Activated T-helper 2 cell treated with anti-CD3 and anti-CD28 coated beads, Interferon-gamma antibody, Interleukin-2, Interleukin-4, amounts not matched to agents 10 μg/mL and 5 μg/mL and 100 μg/mL, durations not matched to agents 14 hours and 24 hours and 36 hours (primary cell): ENCODE results near the gene NTM. TPM values are rescaled to one million over a fixed set of nuclear protein-coding genes. Genes with fewer than 3 reads are reported as not detected.

ENCODE experiments used
- DNase-seq: peaks from one replicate; pipeline ENCODE4 v3.0.0; 2021; ENCODE audit warnings: low spot score
- H3K27ac Mint-ChIP-seq: one replicate; pipeline ENCODE4 v1.8.0; 2021; ENCODE audit warnings: mixed read lengths
- H3K27me3 Mint-ChIP-seq: one replicate; pipeline ENCODE4 v1.8.0; 2021; ENCODE audit warnings: low read depth, mixed read lengths
- H3K36me3 Mint-ChIP-seq: one replicate; pipeline ENCODE4 v1.8.0; 2021; ENCODE audit warnings: low read depth, mixed read lengths
- H3K4me1 Mint-ChIP-seq: one replicate; pipeline ENCODE4 v1.8.0; 2021; ENCODE audit warnings: low read depth, mixed read lengths
- H3K4me3 Mint-ChIP-seq: one replicate; pipeline ENCODE4 v1.8.0; 2021; ENCODE audit warnings: low read depth, mild to moderate bottlenecking, moderate library complexity, mixed read lengths
- H3K9me3 Mint-ChIP-seq: one replicate; pipeline ENCODE4 v1.8.0; 2021; ENCODE audit warnings: mixed read lengths
- intact Hi-C: fragments of 100-400 bp; cut with micrococcal nuclease; formaldehyde crosslinking; loops from one replicate; pipeline ENCODE4 v1.15.1; 2023
- total RNA-seq: library from RNA; stranded (reverse); gene quantifications from 2 replicates; pipeline ENCODE4 v1.2.3, GENCODE V29; 2022

Gene NTM
- total RNA-seq, 1 donor from 2014 or later, result not detected

DNA sequence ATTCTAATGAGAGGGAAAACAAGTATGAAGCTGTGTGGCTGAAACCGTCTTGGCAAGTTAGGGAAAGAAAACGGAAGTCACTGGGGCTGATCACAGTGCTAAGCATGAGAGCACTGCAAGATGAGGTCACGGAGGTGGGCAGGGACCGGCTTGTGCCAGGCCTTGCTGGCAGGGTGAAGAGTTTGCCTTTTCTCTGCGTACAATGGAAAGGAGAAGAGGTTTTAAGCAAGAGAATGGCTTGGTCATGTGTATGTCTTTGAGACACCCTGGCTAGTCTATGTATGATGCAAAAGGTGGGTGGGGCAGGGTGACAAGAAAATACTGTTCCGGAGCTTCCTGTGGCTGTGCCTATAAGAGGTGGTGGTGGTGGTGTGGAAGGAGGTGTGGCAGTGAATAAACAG lies 567.9 kb downstream of the NTM start:
- H3K36me3 Mint-ChIP-seq, result no peaks in the 10 kb centered on the region

DNA sequence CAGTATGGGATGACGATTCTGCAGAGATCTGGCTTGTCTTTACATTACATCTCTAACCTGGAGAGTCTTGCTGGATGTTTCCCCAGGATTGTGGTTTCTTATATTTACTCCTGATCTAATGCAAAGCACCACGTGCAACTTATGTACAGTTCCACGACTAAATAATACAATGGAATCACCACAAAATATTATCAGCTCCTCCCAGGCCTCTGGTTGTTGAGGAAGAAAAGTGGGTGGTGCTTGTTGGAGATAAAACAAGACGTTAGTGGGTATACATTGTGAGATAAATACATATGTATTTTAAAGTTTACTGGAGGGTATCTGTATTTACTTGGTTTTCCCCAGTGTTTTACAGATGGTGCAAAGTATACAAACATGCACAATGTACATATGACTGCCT lies 569.7 kb downstream of the NTM start:
- no peaks in the 10 kb centered on the region for H3K36me3 Mint-ChIP-seq
- intact Hi-C loops, result no loop called here

More for the DNA sequence above, 567.9 kb downstream of the NTM start:
- no peaks in the 10 kb centered on the region for H3K4me1 Mint-ChIP-seq
- H3K27ac Mint-ChIP-seq, result no peak overlapping the region
- no peak for DNase-seq
- H3K9me3 Mint-ChIP-seq, result no peaks in the 10 kb centered on the region
- intact Hi-C loops, result no loop called here
- H3K4me3 Mint-ChIP-seq, result no peak overlapping the region
- no peaks in the 10 kb centered on the region for H3K27me3 Mint-ChIP-seq

DNA sequence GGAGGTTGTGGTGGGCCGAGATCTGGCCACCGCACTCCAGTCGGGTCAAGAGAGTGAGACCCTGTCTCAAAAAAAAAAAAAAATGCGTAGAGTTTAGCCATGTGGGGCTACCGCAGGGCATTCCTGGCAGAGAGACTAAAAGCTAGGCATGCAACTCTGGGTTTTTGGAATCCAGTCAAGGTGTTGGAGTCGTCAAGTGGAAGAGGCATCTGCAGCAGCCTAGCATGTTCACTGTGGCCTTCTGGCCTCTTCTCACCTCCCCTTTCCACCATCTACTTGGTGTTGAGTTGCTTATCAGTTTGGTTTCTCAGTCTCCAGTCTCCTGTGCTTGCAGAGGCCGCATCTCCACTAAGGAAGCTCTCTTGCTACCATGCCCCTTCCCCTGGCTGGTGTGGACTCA lies 572.5 kb downstream of the NTM start:
- H3K9me3 Mint-ChIP-seq, result no peaks in the 10 kb centered on the region
- intact Hi-C loops, result no loop called here
- H3K4me3 Mint-ChIP-seq, result no peak overlapping the region
- DNase-seq, result no peak
- H3K27ac Mint-ChIP-seq, result no peak overlapping the region
- no peaks in the 10 kb centered on the region for H3K36me3 Mint-ChIP-seq
- no peaks in the 10 kb centered on the region for H3K4me1 Mint-ChIP-seq
- H3K27me3 Mint-ChIP-seq, result no peaks in the 10 kb centered on the region

More for the DNA sequence above, 569.7 kb downstream of the NTM start:
- Mint-ChIP-seq H3K4me3 (no peak overlapping the region), H3K27me3 (no peaks in the 10 kb centered on the region), H3K4me1 (no peaks in the 10 kb centered on the region), H3K27ac (no peak overlapping the region), H3K9me3 (no peaks in the 10 kb centered on the region)
- DNase-seq, result no peak

DNA sequence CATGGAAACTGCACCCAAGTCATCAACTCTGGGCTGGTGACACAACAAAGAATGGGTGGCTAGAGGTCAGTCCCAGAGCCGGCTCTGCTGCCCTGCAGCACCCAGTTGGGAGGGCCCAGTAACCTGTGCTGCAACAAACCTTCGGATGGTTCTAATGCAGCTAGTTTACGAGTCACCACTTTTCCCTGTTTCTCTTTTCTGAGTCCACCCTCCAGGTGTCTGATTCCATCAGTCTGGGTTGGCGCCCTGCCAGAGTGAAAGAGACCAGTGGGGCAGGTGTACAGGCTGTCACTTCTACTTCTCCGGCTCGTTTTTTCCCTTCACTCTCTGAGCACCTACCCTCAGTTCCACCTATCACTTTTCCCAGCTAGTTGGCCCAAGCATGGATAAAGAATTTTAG lies 572.9 kb downstream of the NTM start:
- no peak for DNase-seq
- Mint-ChIP-seq H3K27me3 (no peaks in the 10 kb centered on the region), H3K36me3 (no peaks in the 10 kb centered on the region), H3K9me3 (no peaks in the 10 kb centered on the region), H3K27ac (no peak overlapping the region), H3K4me3 (no peak overlapping the region), H3K4me1 (no peaks in the 10 kb centered on the region)
- intact Hi-C loops, result no loop called here

DNA sequence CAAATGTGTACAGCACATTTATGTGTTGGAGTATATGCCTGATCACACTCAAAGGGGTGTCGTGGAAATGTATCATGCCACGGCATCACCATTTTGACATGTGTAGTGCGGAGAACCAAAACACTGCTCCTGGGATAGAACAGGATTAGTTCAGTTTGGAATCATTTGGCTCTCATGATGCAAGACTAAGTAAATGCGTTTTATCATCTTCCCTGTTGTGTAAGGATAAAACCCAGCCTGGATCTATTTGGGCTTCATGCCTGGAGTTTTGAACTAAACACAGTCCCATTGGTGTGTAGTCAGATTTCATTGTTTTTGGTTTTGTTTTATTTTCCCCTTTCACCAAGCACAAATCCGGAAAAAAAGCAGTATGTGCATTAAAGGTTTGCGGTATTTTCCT lies 574.3 kb downstream of the NTM start:
- no peaks in the 10 kb centered on the region for H3K27me3 Mint-ChIP-seq
- H3K36me3 Mint-ChIP-seq, result no peaks in the 10 kb centered on the region
- no peaks in the 10 kb centered on the region for H3K4me1 Mint-ChIP-seq
- DNase-seq, result no peak
- no peak overlapping the region for H3K4me3 Mint-ChIP-seq
- intact Hi-C loops, result no loop called here
- H3K27ac Mint-ChIP-seq, result no peak overlapping the region
- H3K9me3 Mint-ChIP-seq, result no peaks in the 10 kb centered on the region

DNA sequence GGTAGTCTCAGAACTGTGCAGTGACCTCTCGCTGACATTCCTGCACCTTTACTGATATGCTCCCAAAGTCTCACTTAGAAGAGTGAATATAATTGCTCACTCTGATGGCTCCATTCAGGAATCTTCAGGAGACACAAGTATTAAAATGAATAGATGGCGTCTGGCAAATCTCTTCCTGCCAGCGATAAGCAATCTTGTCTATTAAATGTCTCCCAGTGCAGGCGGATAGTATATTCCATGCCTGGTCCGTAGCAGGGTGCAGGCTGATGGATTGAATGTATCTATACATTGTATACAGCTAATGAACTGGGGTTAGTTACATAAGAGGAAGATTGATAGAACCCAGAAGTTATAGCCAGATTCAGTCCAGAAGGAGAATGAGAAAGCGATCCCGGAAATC lies 575.3 kb downstream of the NTM start:
- Mint-ChIP-seq H3K36me3 (no peaks in the 10 kb centered on the region), H3K9me3 (no peaks in the 10 kb centered on the region), H3K27me3 (no peaks in the 10 kb centered on the region), H3K4me1 (no peaks in the 10 kb centered on the region), H3K27ac (no peak overlapping the region), H3K4me3 (no peak overlapping the region)
- no peak for DNase-seq
- intact Hi-C loops, result no loop called here

DNA sequence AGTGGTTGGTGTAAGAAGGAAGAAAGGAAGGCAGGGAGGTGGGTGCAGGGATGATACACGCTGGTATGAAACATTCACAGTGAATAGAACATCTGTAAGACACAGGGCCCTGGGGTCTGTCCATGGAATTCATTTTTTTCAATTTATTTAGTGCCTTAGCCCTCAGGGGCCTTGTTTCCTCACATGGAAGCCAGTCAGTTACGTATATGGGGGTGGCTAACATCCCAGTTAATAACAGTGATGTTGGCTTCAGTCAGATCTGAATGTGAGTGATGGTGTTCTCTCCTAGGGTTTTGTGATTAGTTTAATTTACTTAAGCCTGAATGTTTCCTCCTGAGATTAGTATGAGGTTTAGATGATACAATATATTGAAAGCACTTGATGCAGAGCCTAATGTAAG lies 577.1 kb downstream of the NTM start:
- no peak overlapping the region for H3K4me3 Mint-ChIP-seq
- H3K9me3 Mint-ChIP-seq, result no peaks in the 10 kb centered on the region
- no peak overlapping the region for H3K27ac Mint-ChIP-seq
- no peaks in the 10 kb centered on the region for H3K27me3 Mint-ChIP-seq
- no peaks in the 10 kb centered on the region for H3K4me1 Mint-ChIP-seq
- intact Hi-C loops, result no loop called here
- no peaks in the 10 kb centered on the region for H3K36me3 Mint-ChIP-seq
- DNase-seq, result no peak

DNA sequence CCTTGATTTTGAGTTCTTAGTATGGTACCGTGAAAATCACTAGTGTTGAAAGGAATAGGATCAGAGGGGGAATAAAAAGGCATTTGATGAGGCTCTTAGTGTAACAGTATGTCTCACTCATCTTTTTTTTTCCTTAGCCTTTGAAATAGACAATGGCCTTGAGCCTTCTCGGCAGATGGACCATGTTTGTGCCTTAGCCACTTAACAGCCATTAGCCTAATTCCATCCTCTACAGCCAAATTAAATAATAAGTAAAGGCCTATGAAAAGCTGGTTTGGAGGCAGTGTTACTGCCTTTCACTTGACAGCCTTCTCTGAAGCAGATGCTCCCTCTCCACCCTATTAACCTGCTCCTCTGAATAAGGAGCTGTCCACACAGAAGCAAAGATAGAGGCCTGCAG lies 580.7 kb downstream of the NTM start:
- no peak for DNase-seq
- no peaks in the 10 kb centered on the region for H3K27me3 Mint-ChIP-seq
- no peak overlapping the region for H3K27ac Mint-ChIP-seq
- no peak overlapping the region for H3K4me3 Mint-ChIP-seq
- no peaks in the 10 kb centered on the region for H3K36me3 Mint-ChIP-seq
- intact Hi-C loops, result no loop called here
- H3K9me3 Mint-ChIP-seq, result no peaks in the 10 kb centered on the region
- no peaks in the 10 kb centered on the region for H3K4me1 Mint-ChIP-seq

DNA sequence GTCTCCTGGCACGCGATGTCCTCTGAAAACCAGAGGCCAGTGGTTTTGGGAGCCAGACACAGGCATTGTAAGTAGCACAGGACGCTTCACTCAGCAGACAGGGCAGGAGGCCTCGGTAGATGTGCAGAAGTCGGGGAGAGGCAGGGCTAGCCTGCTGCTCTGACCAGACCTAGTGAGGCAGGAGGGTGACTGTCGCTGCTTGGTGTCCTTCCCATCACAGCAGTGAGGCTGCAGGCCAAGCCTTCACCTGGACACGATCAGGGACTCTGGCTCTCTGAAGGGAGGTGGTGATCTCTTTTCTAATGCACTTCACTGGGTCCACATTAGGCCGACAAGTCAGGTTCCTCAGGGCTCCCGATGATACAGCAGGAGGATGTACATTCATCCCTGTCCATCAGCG lies 583.7 kb downstream of the NTM start:
- intact Hi-C loops, result no loop called here
- Mint-ChIP-seq H3K36me3 (no peaks in the 10 kb centered on the region), H3K27ac (no peak overlapping the region), H3K9me3 (no peaks in the 10 kb centered on the region), H3K4me3 (no peak overlapping the region), H3K4me1 (no peaks in the 10 kb centered on the region), H3K27me3 (no peaks in the 10 kb centered on the region)
- DNase-seq, result no peak

DNA sequence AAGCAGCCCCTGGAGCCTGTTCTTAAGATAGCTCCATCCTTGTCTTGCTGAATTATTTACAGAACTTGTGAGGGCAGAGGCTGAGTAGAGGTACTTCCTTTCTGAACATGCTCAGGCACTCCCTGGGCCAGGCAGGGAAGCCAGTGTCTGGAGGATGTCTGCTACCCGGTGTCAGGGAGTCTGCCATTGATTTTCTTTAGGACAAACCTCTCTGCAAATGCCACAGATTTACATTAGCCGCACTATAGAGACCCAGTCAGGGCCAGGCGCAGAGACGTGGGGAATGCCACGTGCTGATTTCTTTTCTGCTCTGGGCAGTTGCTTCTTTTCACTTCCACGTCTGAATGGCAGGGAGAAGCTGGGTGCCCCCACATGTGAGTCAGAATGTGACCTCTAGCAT lies 585.5 kb downstream of the NTM start:
- H3K27me3 Mint-ChIP-seq, result no peaks in the 10 kb centered on the region
- H3K36me3 Mint-ChIP-seq, result no peaks in the 10 kb centered on the region
- no peaks in the 10 kb centered on the region for H3K4me1 Mint-ChIP-seq
- intact Hi-C loops, result no loop called here
- H3K9me3 Mint-ChIP-seq, result no peaks in the 10 kb centered on the region
- H3K4me3 Mint-ChIP-seq, result no peak overlapping the region
- H3K27ac Mint-ChIP-seq, result no peak overlapping the region
- DNase-seq, result no peak

DNA sequence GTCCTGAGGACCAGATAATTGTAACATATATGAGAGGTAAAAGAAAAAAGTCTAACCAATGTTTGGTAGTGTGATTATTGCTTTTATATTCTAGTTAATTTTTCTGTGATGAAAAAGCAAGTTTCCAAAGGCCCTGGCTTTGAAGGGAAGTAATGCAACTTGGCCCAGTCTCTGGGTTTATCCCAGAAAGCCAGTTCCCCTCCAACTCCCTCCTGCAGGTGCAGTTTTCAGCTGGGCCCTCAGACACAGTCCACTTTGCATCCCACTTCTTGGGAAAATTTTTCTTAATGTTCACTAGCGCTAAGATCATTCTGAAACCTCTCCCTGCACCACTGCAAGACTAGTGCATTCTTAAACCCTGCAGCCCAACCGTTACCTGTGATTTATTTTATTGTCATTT lies 586.8 kb downstream of the NTM start:
- Mint-ChIP-seq H3K4me3 (no peak overlapping the region), H3K27ac (no peak overlapping the region), H3K4me1 (no peaks in the 10 kb centered on the region), H3K36me3 (no peaks in the 10 kb centered on the region), H3K9me3 (no peaks in the 10 kb centered on the region), H3K27me3 (no peaks in the 10 kb centered on the region)
- no peak for DNase-seq
- intact Hi-C loops, result no loop called here

DNA sequence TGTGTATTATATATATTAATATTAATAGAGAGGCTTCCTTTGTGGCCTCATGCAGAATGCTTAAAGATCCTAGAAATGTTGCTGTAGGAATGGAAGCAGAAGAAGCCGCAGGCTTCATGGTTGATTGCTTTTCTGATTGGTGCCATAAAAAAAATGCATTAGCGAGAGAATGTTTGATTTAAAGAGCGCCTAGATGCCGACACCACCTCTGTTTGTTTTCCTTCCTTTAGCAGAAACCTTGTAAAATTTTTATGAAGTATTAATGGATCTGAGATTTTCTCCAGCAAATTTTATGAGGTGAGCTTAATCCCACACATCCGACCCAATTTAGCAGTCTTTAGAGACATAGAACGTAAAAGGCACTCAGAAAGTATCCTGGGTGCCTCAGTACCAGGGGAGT lies 587.5 kb downstream of the NTM start:
- H3K4me3 Mint-ChIP-seq, result no peak overlapping the region
- no peaks in the 10 kb centered on the region for H3K36me3 Mint-ChIP-seq
- intact Hi-C loops, result no loop called here
- no peaks in the 10 kb centered on the region for H3K4me1 Mint-ChIP-seq
- H3K27ac Mint-ChIP-seq, result no peak overlapping the region
- DNase-seq, result no peak
- H3K9me3 Mint-ChIP-seq, result no peaks in the 10 kb centered on the region
- no peaks in the 10 kb centered on the region for H3K27me3 Mint-ChIP-seq

DNA sequence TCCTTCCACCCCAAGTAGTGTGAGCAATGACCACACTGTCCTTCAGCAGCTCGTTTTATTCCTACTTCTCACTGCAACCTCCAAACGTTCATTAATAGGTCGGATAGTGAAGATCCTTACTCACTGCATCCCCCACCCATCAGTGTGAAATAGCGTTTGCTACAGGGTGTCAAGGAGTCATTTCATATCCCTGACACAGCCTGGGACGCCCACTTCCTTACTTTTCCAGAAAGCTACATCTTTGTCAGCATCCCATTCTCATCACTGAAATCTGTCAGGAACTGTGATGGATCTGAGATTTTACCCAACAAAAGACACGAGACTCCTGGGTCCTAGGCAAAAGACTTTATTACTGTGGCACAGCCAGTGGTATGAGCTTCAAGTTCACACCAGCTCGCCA lies 592.4 kb downstream of the NTM start:
- Mint-ChIP-seq H3K27ac (no peak overlapping the region), H3K27me3 (no peaks in the 10 kb centered on the region), H3K4me1 (no peaks in the 10 kb centered on the region), H3K9me3 (no peaks in the 10 kb centered on the region), H3K4me3 (no peak overlapping the region), H3K36me3 (no peaks in the 10 kb centered on the region)
- no peak for DNase-seq
- intact Hi-C loops, result no loop called here

DNA sequence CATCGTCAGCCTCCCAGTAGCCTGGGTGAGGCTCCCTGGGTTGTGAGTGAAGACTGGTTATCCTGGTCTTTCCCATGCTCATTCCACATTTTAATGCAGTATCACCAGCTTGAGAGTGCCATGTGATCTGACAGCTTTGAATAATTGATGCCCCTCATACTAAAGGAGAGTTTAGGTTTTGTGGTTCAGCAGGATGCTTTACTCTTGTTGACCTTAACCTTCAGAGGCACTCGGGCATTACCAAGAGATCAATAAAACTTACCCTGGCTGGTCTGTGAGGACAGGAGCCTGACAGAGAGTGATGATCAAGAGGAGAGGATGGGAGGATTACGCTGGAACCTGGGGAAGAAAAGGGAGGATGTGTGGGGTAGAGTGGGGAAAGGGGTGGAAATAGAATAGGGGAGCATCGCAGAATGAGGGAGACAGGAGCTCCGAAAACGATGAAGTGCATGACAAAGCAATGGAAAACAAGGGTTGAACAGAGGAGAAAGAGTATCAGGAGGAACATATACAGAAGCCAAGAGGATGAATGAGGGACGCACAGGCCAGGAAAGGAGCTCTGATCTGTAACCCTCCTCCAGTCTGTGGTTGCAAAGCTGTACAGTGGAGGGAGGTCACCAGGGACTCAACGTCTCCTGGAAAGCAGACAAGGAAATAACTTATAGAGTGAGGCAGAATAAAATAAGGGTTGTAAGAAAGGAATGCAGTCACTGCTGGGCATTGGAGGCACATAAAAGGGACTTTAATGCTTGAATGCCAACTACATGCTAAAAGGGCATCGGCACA lies 594.5 kb downstream of the NTM start:
- no peak for DNase-seq

More for the DNA sequence above, 594.5 kb downstream of the NTM start:
- Mint-ChIP-seq H3K4me3 (no peak overlapping the region), H3K4me1 (no peaks in the 10 kb centered on the region), H3K36me3 (no peaks in the 10 kb centered on the region), H3K9me3 (no peaks in the 10 kb centered on the region), H3K27me3 (no peaks in the 10 kb centered on the region), H3K27ac (no peak overlapping the region)
- intact Hi-C loops, result no loop called here
